ENCODE data around the gene PHLPP1.

The PHLPP1 gene

GRCh38 chr18:62981566-62981965 lies 266.2 kb downstream of the PHLPP1 start:
- H4K20me1 ChIP-seq (ENCODE audit: low read depth, low read length), result no peaks in the 10 kb centered on the region
- H3K4me2 ChIP-seq (ENCODE audit: low read depth, low read length, poor library complexity, severe bottlenecking), result no peak overlapping the region
- no peaks in the 10 kb centered on the region for H3K9me2 ChIP-seq (replicated peaks; ENCODE audit: insufficient read depth, low read length)
- H3K9ac ChIP-seq (ENCODE audit: low read length), result no peak overlapping the region
- no peaks in the 10 kb centered on the region for H3K36me3 ChIP-seq (ENCODE audit: low read length)
- no peak overlapping the region for H3K4me3 ChIP-seq (ENCODE audit: insufficient read depth, low read length, poor library complexity, severe bottlenecking)
- H3K27ac ChIP-seq (ENCODE audit: low read depth, low read length), result no peak overlapping the region
- no peaks in the 10 kb centered on the region for H3K9me3 ChIP-seq (ENCODE audit: insufficient read depth, low read length)
- no peaks in the 10 kb centered on the region for H3F3A ChIP-seq (ENCODE audit: insufficient read depth)
- TF ChIP-seq CTCF (IDR thresholded peaks at IDR 0.05; ENCODE audit: insufficient read depth, low read length, poor library complexity, severe bottlenecking), result no peak
- no peaks in the 10 kb centered on the region for H3K79me2 ChIP-seq (ENCODE audit: insufficient read depth, low read length)
- no peak overlapping the region for H2AFZ ChIP-seq (ENCODE audit: low read depth, low read length, severe bottlenecking)
- H3K27me3 ChIP-seq (ENCODE audit: low read length), result no peaks in the 10 kb centered on the region

GRCh38 chr18:62982600-62983251 lies 267.4 kb downstream of the PHLPP1 start:
- no peak overlapping the region for H3K4me2 ChIP-seq (ENCODE audit: low read depth, low read length, poor library complexity, severe bottlenecking)
- no peaks in the 10 kb centered on the region for H3K36me3 ChIP-seq (ENCODE audit: low read length)
- H4K20me1 ChIP-seq (ENCODE audit: low read depth, low read length), result no peaks in the 10 kb centered on the region
- H3K27ac ChIP-seq (ENCODE audit: low read depth, low read length), result no peak overlapping the region
- no peak overlapping the region for H3K9ac ChIP-seq (ENCODE audit: low read length)
- H3K79me2 ChIP-seq (ENCODE audit: insufficient read depth, low read length), result no peaks in the 10 kb centered on the region
- TF ChIP-seq CTCF (IDR thresholded peaks at IDR 0.05; ENCODE audit: insufficient read depth, low read length, poor library complexity, severe bottlenecking) (peak; percentile 94), EZH2phosphoT487 (conservative IDR thresholded peaks at IDR 0.05; ENCODE audit: low read length) (no peak)
- no peaks in the 10 kb centered on the region for H3K9me2 ChIP-seq (replicated peaks; ENCODE audit: insufficient read depth, low read length)
- no peaks in the 10 kb centered on the region for H3F3A ChIP-seq (ENCODE audit: insufficient read depth)
- no peaks in the 10 kb centered on the region for H3K27me3 ChIP-seq (ENCODE audit: low read length)
- H3K4me3 ChIP-seq (ENCODE audit: insufficient read depth, low read length, poor library complexity, severe bottlenecking), result no peak overlapping the region
- H2AFZ ChIP-seq (ENCODE audit: low read depth, low read length, severe bottlenecking), result no peak overlapping the region
- H3K9me3 ChIP-seq (ENCODE audit: insufficient read depth, low read length), result no peaks in the 10 kb centered on the region

- Histone ChIP-seq H3K9me3 (ENCODE audit: insufficient read depth, low read length) (no peaks in the 10 kb centered on the region), H3F3A (ENCODE audit: insufficient read depth) (no peaks in the 10 kb centered on the region), H3K4me2 (ENCODE audit: low read depth, low read length, poor library complexity, severe bottlenecking) (no peak overlapping the region), H4K20me1 (ENCODE audit: low read depth, low read length) (no peaks in the 10 kb centered on the region), H2AFZ (ENCODE audit: low read depth, low read length, severe bottlenecking) (no peak overlapping the region), H3K36me3 (ENCODE audit: low read length) (no peaks in the 10 kb centered on the region), H3K27ac (ENCODE audit: low read depth, low read length) (no peak overlapping the region), H3K9me2 (replicated peaks; ENCODE audit: insufficient read depth, low read length) (no peaks in the 10 kb centered on the region), H3K79me2 (ENCODE audit: insufficient read depth, low read length) (no peaks in the 10 kb centered on the region), H3K9ac (ENCODE audit: low read length) (no peak overlapping the region), H3K4me3 (ENCODE audit: insufficient read depth, low read length, poor library complexity, severe bottlenecking) (no peak overlapping the region), H3K27me3 (ENCODE audit: low read length) (no peaks in the 10 kb centered on the region)
- TF ChIP-seq CTCF (IDR thresholded peaks at IDR 0.05; ENCODE audit: insufficient read depth, low read length, poor library complexity, severe bottlenecking) (no peak), EZH2phosphoT487 (conservative IDR thresholded peaks at IDR 0.05; ENCODE audit: low read length) (no peak)
Observed at GRCh38 chr18:62984656-62985315, 269.4 kb downstream of the PHLPP1 start.
